ENCODE measurements around the gene CACNA1B. TPM values are rescaled to one million over a fixed set of nuclear protein-coding genes. Genes with fewer than 3 reads are reported as not detected.

Gene CACNA1B
- total and polyA plus RNA-seq, 2 of the 13 experiments (the other 11 are each of a cell fraction or from before 2014, with no cell fraction given): under 0.01 to 0.04 TPM

GRCh38 chr9:137878146-137878941, 762 bp downstream of the CACNA1B start (continued):
- peak; percentile 13; the same call in 1 of the 2 replicates for TF ChIP-seq SAP130 (CRISPR knock-in tag; IDR thresholded peaks at IDR 0.05; ENCODE audit: low read depth)
- no peak for TF ChIP-seq AGO2 (optimal IDR thresholded peaks at IDR 0.05; ENCODE audit: low read depth, low read length)
- peak; percentile 28; the same call in 1 of the 2 replicates for TF ChIP-seq PATZ1 (CRISPR knock-in tag; IDR thresholded peaks at IDR 0.05)
- no peak for TF ChIP-seq ZNF512B (CRISPR knock-in tag; IDR thresholded peaks at IDR 0.05; ENCODE audit: borderline replicate concordance)
- TF ChIP-seq TSC22D2 (CRISPR knock-in tag; IDR thresholded peaks at IDR 0.05; ENCODE audit: borderline replicate concordance): 0 out of 2 replicates have a peak, but pooled peaks have one; percentile 35
- TF ChIP-seq SP2 (CRISPR knock-in tag; IDR thresholded peaks at IDR 0.05): no peak
- peak; percentile 48; the same call in 1 of the 2 replicates for TF ChIP-seq SRY (CRISPR knock-in tag; IDR thresholded peaks at IDR 0.05)
- no peak for TF ChIP-seq SIX4 (CRISPR knock-in tag; IDR thresholded peaks at IDR 0.05)
- peak; percentile 20; the same call in 1 of the 2 replicates for TF ChIP-seq ZNF687 (CRISPR knock-in tag; IDR thresholded peaks at IDR 0.05)
- TF ChIP-seq ZNF558 (CRISPR knock-in tag; IDR thresholded peaks at IDR 0.05; ENCODE audit: borderline replicate concordance): peak; percentile 48; the same call in 1 of the 2 replicates
- no peak for TF ChIP-seq ZBTB7A (CRISPR knock-in tag; IDR thresholded peaks at IDR 0.05)
- peak; percentile 36; the same call in 1 of the 2 replicates for TF ChIP-seq ATF7-NPFF (CRISPR knock-in tag; IDR thresholded peaks at IDR 0.05; ENCODE audit: low read depth)
- 0 out of 2 replicates have a peak, but pooled peaks have one; percentile 65 for TF ChIP-seq TMF1 (CRISPR knock-in tag; IDR thresholded peaks at IDR 0.05; ENCODE audit: low read depth)
- no peak for TF ChIP-seq NR2F1 (CRISPR knock-in tag; IDR thresholded peaks at IDR 0.05)
- TF ChIP-seq ZSCAN21 (CRISPR knock-in tag; IDR thresholded peaks at IDR 0.05; ENCODE audit: borderline replicate concordance): no peak; the same call in 1 of the 2 replicates
- no peak for TF ChIP-seq MIER3 (CRISPR knock-in tag; IDR thresholded peaks at IDR 0.05; ENCODE audit: borderline replicate concordance)
- 0 out of 2 replicates have a peak, but pooled peaks have one; percentile 9 for TF ChIP-seq EHMT2 (IDR thresholded peaks at IDR 0.05; ENCODE audit: borderline replicate concordance, low read depth, low read length)
- TF ChIP-seq KDM5B (CRISPR knock-in tag; IDR thresholded peaks at IDR 0.05; ENCODE audit: borderline replicate concordance): peak; percentile 38; the same call in 1 of the 2 replicates

All from HepG2 (cell line).